ENCODE measurements around the gene ADCY9.
"Not testable (repeated sequence)": the region's sequence is repeated elsewhere in the genome, so short reads cannot be mapped to it uniquely, and the experiment has no call there.

The ADCY9 gene

DNA sequence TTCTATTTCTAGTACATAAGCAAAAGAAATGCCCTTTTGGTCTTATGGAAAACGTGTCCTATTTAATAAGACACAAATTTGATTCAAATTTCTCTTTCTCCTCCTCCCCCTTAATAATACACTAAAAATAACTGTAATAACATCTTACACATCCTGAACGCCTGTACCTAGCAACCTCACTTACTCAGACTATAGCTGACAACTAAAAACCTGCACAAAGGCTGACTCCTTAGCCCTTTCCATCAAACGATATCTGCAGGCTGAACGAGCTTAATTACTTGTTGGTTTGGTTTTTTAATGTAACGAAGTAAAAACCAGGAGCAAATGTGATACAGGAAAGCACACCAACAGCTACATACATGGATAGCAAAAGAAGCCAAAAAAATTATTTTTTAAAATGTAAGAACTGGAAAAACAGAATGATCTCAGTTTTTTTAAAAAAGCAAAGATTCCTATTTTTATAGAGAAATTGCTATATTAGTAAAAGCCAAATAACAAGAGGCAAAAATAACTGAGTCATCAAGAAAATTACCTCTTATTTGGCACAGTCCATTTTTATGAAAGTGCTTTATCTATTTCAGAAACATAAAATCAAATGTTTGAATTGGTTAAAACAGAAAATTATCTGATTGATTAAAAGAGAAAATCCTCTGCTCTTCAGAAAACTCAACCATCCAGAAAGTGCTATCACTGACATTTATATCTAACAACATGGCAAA, 23.5 kb downstream of the ADCY9 start:
- DNase-seq = no peak

DNA sequence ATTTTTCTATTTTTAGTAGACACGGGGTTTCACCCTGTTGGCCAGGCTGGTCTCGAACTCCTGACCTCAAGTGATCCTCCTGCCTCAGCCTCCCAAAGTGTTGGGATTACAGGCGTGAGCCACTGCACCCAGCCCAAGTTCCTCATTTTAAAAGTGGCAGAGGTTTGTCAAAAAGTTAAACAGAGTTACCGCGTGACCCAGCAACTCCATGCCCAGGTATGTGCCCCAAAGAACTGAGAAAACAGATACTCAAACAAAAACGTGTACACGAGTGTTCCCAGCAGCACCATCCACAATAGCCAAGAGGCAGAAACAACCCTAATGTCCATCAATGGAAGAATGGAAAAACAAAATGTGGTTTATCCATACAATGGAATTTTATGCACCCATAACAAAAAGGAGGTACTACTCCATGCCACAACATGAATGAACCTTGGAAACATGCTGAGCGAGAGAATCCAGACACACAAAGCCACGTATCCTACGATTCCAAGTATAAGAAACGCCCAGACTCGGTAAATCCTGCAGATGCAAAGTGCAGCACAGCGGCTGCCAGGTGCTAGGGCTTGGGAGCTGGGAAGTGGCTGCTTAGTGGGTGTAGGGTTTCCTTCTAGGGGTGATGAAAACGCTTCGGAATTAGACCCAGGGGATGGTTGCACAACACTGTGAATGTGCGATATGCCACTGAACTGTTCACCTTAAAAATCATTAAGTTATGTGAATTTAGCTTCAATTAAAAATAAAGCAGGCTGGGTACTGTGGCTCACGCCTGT, 24.8 kb downstream of the ADCY9 start:
- DNase-seq = no peak

DNA sequence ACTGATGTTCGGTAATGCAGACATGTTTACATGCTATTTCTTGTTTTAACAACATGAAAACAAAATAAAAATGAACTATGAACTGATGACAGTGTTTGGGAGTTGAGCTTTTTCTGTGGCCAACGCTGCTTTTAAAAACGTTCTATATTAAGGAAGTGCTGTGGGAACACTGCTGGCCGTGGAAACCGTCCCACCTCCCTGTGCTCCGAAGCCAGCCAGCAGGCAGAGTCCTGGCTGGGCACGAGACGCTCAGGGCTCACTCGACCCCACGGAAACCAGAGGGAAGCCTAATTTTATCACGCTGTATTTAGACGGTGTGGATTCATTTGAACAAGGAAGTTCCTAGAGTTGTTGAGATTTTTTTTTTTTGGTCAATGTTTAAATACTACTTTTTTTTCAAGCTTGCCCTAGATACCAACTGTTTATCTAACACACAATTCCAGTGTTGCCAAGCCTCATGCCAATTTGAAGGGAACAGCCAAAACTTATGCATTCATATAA, 25.8 kb downstream of the ADCY9 start:
- no peak for DNase-seq

DNA sequence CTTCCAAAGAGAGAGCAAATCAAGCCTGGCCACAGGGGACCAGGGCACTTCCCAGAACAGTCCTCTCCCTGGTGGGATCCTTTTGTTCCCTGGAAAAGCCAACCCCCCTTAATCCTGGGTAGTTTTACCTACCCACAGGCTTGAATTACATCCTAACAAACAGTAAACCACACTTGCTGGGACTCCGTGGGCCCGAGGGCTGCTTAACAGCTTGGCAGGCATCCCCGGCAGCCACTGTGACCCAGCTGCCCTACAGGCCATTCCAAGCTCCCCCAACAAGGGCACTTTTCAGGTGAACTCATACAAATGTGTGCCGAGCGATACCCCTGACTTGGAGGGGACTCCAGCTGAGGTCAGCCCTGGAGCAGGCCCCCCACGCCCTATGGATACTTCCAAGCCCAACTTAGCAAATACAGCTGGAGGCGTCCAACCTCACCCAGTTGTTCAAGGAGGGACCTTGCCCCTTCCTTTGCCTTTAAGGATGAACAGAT, 26.4 kb downstream of the ADCY9 start:
- DNase-seq = no peak

- no peak for DNase-seq
These were observed 26.9 kb downstream of the ADCY9 start for GRCh38 chr16:4089251-4089810.

DNA sequence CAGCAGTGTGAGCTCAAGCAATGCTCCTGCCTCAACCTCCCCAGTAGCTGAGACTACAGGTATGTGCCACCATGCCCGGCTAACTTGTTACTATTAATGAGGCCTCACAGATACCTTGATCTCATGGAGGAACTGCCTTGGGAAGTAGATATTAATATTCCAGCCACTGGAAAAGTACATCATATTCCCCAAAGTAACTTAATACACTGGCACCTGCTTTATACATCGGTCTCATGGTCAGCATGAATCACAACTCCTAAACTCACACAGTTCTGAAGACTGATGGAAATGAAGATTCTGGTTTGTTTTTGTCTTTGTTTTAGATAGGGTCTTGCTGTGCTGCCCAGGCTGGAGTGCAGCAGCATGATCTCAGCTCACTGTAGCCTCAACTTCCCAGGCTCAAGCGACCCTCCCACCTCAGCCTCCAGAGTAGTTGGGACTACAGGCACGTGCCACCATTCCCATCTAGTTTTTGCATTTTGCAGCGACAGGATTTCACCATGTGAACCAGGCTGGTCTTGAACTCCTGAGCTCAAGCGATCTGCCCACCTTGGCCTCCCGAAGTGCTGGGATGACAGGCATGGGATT, 28.2 kb downstream of the ADCY9 start:
- DNase-seq = no peak

DNA sequence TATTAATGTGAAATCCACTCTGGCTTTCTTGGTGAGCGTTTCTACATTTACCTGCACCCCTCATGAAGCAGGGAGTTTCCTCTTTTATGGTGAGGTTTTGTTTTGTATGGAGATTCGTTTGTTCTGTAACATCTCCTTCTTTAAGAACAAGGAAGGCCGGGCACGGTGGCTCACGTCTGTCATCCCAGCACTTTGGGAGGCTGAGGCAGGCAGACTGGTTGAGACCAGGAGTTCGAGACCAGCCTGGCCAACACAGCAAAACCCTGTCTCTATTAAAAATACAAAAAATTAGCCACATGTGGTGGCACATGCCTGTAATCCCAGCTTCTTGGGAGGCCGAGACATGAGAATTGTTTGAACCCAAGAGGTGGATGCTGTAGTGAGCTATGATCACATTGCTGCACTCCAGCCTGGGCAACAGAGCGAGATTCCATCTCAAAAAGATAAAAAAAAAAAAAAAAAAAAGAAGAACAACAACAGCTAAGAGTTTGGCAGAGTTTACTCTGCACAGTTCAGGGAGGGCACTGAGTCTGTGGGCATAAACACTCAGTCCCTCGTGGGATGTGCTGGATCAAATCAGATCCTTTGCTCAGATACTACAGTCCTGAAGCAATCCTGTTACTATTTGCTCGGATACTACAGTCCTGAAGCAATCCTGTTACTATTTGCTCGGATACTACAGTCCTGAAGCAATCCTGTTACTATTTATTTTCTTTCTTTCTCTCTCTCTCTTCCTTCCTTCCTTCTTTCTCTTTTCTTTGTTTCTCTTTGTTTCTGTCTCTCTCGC, 28.9 kb downstream of the ADCY9 start:
- DNase-seq = no peak

- DNase-seq = no peak
These were observed 30.1 kb downstream of the ADCY9 start for GRCh38 chr16:4086153-4086552.

- no peak for DNase-seq
These were observed 30.8 kb downstream of the ADCY9 start for GRCh38 chr16:4085405-4085970.

- no peak for DNase-seq
These were observed 32.8 kb downstream of the ADCY9 start for GRCh38 chr16:4083347-4083870.

- no peak for DNase-seq
These were observed 33.7 kb downstream of the ADCY9 start for GRCh38 chr16:4082474-4083044.

GRCh38 chr16:4081521-4082021, 34.7 kb downstream of the ADCY9 start:
- DNase-seq = no peak

- no peak for DNase-seq
These were observed 35.2 kb downstream of the ADCY9 start for GRCh38 chr16:4081047-4081446.

- no peak for DNase-seq
These were observed 39.0 kb downstream of the ADCY9 start for GRCh38 chr16:4077174-4077649.

GRCh38 chr16:4075534-4075933, 40.7 kb downstream of the ADCY9 start:
- no peak for DNase-seq

GRCh38 chr16:4073150-4073549, 43.1 kb downstream of the ADCY9 start:
- not testable (repeated sequence) for DNase-seq

- DNase-seq = no peak
These were observed 44.3 kb downstream of the ADCY9 start for GRCh38 chr16:4071686-4072561.

DNA sequence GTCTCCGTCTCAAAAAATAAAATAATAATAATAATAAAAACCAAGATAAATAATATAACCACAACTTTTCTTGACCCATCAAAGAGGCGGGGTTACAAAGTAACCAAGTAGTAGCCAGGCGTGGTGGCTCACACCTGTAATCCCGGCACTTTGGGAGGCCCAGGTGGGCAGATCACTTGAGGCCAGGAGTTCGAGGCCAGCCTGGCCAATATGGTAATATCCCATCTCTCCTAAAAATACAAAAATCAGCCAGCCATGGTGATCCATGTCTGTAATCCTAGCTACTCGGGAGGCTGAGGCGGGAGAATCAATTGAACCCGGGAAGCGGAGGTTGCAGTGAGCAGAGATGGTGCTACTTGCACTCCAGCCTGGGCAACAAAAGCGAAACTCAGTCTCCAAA, 45.3 kb downstream of the ADCY9 start:
- DNase-seq = no peak

DNA sequence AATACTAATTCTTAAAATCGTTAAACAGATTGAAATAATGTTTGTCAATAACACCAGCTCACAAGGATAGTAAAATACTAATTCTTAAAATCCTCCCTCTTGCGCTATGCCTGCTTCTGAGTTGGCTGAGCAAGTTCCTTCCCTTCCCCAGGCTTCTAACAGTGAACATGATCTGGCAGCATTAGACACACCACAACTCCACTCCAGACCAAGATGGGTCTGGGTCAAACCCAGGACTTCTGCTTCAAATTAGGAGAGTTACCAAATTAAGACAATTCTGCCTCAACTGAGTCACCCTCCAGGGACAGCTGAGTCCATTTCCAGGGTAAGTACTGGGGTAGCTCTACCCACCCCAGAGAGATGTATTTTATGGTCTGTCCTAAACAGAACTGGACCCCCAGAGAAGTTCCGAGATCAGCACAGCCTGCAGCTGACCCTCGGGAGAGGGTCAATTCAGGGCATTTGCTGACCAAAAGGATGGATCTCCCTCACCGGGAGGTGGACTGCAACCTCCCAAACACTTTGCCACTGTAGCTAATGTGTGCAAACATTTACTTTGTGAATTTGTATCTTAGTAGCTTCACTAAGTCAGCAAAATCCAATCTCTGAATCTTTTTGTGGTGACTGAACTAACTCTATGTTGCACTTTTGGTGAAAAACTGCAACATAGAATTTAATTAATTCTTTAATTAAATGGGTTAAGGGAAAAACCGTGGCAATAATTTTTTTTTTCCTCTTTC, 48.8 kb downstream of the ADCY9 start:
- no peak for DNase-seq
